Endothelial cell of umbilical vein (primary cell): ENCODE data around the gene SDK2.

ENCODE experiments used
- EZH2 ChIP-seq: IDR thresholded peaks from 2 replicates; pipeline ENCODE4 v1.6.1; 2012; ENCODE audit warnings: borderline replicate concordance, low read depth, mild to moderate bottlenecking, moderate library complexity, low read length, inconsistent platforms; ENCODE audit not compliant: severe bottlenecking
- FOS ChIP-seq: IDR thresholded peaks from 2 replicates; pipeline ENCODE4 v1.6.1; 2011; ENCODE audit warnings: mild to moderate bottlenecking, low read length, moderate library complexity, borderline replicate concordance; ENCODE audit not compliant: insufficient read depth
- GATA2 ChIP-seq: IDR thresholded peaks from 2 replicates; pipeline ENCODE4 v1.7.0; 2011; ENCODE audit warnings: low read depth, mild to moderate bottlenecking, moderate library complexity, mixed read lengths, low read length; ENCODE audit not compliant: insufficient read length, insufficient read depth
- MYC ChIP-seq: IDR thresholded peaks from one replicate; pipeline ENCODE4 v1.6.1; 2011; ENCODE audit warnings: mild to moderate bottlenecking, low read depth, low read length
- POLR2A ChIP-seq: IDR thresholded peaks from 2 replicates; pipeline ENCODE4 v1.6.1; 2012; ENCODE audit warnings: low read depth, mild to moderate bottlenecking, control low read depth, low read length
- POLR2AphosphoS5 ChIP-seq: IDR thresholded peaks from 2 replicates; pipeline ENCODE4 v1.6.1; 2012; ENCODE audit warnings: low read depth, mild to moderate bottlenecking, control low read depth, low read length, moderate library complexity; ENCODE audit not compliant: insufficient read depth
- TF ChIP-seq, protein P1 (sequence below), 2 donors: IDR thresholded peaks; 1 replicate in 1 of 2; 2 replicates in 1 of 2; pipeline ENCODE4 v1.5.1; 2011; ENCODE audit warnings: low read length in 2 of 2, mild to moderate bottlenecking in 2 of 2, moderate library complexity in 2 of 2, control low read depth in 1 of 2, inconsistent platforms in 1 of 2, low read depth in 1 of 2; ENCODE audit not compliant: insufficient read depth in 1 of 2; ENCODE audit errors: extremely low read depth in 1 of 2
- TF ChIP-seq, protein P2 (sequence below): IDR thresholded peaks from 2 replicates; pipeline ENCODE4 v1.6.1; 2011; ENCODE audit not compliant: insufficient read depth, insufficient read length

DNA sequence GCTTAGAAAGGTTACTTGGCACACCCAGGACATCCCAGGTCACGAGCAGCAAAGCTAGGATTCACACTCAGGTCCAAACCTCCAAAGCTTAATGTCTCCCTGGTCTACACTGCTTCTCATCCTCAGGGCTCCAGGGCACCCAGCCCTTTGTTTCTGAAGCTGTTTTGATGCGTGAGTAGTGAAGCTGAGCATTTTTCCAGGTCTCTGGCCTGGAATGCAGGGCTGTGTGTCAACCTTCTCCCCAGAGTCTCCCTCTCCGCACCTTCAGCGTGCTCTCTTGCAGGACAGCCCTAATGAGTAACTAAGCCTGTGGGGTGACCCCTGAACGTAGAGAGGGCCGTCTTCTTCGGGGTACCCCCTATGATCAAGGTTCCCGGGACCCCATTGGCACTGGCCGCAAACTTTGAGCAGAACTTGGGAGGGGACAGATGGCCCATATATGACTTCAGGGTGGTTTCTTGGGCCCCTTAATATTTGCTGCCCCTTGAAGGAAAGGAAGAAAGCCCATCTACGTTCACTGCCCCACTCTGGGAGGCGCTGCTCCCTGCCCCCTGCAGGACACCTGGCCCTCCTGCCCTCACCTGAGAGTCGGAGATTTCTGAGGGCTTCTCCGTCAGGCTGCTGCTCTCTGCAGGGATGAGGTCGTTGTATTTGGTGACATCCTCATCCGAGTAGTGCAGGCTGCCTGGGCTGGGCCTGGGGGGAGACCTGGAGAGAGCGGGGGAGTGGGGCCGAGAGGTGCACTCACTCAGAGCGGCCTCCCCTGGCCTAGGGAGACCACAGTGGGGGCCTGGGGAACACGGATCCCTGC, 296.0 kb downstream of the SDK2 start:
- TF ChIP-seq, protein P1, sequence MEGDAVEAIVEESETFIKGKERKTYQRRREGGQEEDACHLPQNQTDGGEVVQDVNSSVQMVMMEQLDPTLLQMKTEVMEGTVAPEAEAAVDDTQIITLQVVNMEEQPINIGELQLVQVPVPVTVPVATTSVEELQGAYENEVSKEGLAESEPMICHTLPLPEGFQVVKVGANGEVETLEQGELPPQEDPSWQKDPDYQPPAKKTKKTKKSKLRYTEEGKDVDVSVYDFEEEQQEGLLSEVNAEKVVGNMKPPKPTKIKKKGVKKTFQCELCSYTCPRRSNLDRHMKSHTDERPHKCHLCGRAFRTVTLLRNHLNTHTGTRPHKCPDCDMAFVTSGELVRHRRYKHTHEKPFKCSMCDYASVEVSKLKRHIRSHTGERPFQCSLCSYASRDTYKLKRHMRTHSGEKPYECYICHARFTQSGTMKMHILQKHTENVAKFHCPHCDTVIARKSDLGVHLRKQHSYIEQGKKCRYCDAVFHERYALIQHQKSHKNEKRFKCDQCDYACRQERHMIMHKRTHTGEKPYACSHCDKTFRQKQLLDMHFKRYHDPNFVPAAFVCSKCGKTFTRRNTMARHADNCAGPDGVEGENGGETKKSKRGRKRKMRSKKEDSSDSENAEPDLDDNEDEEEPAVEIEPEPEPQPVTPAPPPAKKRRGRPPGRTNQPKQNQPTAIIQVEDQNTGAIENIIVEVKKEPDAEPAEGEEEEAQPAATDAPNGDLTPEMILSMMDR (IDR thresholded peaks at IDR 0.05; ENCODE audit: extremely low read depth in 1 of 2, insufficient read depth in 1 of 2, low read depth in 1 of 2, low read length in 2 of 2) = no peak
- TF ChIP-seq POLR2A (no peak), MYC (no peak), FOS (no peak), POLR2AphosphoS5 (no peak), EZH2 (no peak), GATA2 (no peak)
- TF ChIP-seq, protein P2, sequence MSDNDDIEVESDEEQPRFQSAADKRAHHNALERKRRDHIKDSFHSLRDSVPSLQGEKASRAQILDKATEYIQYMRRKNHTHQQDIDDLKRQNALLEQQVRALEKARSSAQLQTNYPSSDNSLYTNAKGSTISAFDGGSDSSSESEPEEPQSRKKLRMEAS = no peak
